ELR (cell line): ENCODE measurements around the gene ZMYND19.
"Not testable (repeated sequence)": the region's sequence is repeated elsewhere in the genome, so short reads cannot be mapped to it uniquely, and the experiment has no call there.

Source experiments
- DNase-seq: peaks from one replicate; pipeline ENCODE4 v3.0.0-alpha.2; 2015; ENCODE audit warnings: low read depth

Gene ZMYND19

DNA sequence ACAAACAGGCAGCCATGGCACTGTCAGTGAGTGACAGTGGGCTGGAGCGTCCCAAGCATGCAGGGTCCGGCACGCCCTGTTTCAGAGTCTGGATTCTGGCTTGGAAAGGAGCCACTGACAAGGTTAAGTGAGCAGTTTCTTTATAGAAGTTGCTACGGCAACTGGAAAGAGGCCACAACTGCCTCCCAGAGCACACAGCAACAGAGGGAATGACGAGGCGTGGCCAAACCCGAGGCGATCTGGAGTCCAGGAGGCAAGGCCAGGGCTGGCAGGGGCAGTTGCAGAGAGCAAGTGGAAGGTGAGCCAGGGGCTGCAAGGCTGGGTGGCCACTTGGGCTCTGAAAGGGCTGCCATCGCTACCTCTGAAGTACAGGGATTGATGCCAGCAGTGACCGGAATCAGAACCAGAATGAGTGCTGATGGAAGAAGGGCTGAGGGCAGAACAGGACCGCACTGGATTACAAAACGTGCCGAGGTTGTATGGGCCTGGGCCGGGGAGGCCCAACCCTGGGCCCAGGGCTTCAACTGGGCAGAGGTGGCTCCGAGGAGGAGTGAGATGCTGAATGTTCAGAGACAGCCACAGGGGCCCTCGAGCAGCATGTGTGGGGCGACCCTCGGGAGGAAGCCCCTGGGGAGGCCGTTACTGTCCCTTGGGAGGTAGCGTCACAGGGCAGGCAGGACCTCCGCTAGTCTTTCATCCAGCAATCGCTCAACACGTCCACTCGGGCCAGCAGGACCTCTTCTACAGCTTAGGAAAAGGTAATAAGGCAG is 34.1 kb downstream of the ZMYND19 start:
- DNase-seq, result no peak

- no peak for DNase-seq
These were observed 35.1 kb downstream of the ZMYND19 start for GRCh38 chr9:137555179-137555578.

- no peak for DNase-seq
These were observed 36.0 kb downstream of the ZMYND19 start for GRCh38 chr9:137554349-137554748.

GRCh38 chr9:137553654-137554053 is 36.7 kb downstream of the ZMYND19 start:
- not testable (repeated sequence) for DNase-seq

DNA sequence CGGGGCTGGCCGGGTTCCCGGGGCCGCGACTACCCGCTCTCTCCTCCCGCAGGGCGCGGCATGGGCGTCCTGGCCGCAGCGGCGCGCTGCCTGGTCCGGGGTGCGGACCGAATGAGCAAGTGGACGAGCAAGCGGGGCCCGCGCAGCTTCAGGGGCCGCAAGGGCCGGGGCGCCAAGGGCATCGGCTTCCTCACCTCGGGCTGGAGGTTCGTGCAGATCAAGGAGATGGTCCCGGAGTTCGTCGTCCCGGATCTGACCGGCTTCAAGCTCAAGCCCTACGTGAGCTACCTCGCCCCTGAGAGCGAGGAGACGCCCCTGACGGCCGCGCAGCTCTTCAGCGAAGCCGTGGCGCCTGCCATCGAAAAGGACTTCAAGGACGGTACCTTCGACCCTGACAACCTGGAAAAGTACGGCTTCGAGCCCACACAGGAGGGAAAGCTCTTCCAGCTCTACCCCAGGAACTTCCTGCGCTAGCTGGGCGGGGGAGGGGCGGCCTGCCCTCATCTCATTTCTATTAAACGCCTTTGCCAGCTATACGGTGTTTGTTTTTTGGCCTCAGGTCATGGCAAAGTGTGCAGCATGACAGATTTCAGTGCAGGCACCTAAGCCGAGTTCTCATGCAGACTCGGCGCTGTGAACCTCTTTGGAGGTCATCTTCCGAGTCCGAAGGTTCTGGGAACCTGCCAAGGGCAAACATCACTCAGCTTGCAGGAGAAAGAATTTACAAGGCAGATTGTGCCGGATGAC is 38.1 kb downstream of the ZMYND19 start:
- DNase-seq, result no peak

DNA sequence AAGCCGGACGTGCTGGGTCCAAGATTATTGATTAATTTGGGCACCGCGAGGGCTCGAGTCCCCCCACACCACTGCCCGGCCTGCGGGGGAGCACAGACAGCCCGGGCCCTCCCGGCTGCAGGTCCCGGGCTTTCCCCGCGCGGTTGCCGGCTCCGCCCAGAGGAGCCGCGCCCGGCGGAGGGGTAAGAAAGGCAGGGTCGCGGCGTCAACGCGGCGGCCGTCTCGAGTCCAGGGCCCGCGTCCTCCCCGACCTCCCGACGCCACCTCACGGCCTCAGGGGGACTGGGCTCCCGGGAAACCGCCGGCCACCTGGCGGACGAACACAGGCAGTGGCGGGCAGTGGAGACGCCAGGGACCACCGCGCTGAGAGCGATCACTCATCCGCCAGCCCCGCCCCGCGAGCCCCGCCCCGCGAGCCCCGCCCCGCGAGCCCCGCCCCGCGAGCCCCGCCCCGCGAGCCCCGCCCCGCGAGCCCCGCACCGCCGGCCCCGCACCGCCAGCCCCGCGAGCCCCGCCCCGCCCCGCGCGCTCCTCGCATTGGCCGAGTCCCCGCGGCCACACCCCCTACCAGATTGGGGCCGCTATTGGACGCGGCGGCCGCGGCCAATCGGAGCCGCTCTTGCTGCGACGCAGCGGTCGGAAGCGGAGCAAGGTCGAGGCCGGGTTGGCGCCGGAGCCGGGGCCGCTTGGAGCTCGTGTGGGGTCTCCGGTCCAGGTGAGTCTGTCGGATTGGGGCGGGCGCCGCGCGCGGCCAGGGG is 38.9 kb downstream of the ZMYND19 start, which contains the start of gene MRPL41:
Gene MRPL41, plus strand, starts transcription at position 616 of the 758 bp plus-strand sequence. CDS start 203 bp downstream, outside the sequence.
- DNase-seq, result peak; percentile 89

GRCh38 chr9:137550958-137551263 is 39.4 kb downstream of the ZMYND19 start:
- DNase-seq, result not testable (repeated sequence)

GRCh38 chr9:137550231-137550621 is 40.1 kb downstream of the ZMYND19 start, which contains the start of gene PNPLA7:
TSS of gene PNPLA7 (minus strand) at chr9:137550402. CDS start at chr9:137550197, 205 bp downstream.
- peak; percentile 71 for DNase-seq

GRCh38 chr9:137547687-137548543 is 42.4 kb downstream of the ZMYND19 start:
- DNase-seq, result no peak

DNA sequence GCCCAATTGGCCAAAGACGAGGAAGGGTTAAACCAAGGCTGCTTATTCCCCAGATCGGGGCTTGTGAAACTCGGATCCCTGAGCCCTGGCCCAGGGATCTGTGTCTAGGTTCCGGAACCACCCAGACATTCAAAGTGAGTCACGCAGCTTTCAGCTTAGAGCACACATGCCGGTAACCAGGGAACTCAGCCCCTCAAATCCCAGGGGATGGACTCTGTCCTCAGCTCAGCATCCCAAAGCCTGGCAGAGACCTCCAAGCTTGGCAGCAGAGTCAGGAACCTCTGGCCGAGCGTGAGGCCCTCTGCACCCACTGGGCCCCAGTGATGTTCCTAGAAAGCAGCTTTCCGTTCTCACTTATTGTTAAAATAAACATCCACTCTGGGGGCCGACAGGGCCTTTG is 45.2 kb downstream of the ZMYND19 start:
- DNase-seq, result no peak

GRCh38 chr9:137544176-137544760 is 46.0 kb downstream of the ZMYND19 start:
- no peak for DNase-seq

DNA sequence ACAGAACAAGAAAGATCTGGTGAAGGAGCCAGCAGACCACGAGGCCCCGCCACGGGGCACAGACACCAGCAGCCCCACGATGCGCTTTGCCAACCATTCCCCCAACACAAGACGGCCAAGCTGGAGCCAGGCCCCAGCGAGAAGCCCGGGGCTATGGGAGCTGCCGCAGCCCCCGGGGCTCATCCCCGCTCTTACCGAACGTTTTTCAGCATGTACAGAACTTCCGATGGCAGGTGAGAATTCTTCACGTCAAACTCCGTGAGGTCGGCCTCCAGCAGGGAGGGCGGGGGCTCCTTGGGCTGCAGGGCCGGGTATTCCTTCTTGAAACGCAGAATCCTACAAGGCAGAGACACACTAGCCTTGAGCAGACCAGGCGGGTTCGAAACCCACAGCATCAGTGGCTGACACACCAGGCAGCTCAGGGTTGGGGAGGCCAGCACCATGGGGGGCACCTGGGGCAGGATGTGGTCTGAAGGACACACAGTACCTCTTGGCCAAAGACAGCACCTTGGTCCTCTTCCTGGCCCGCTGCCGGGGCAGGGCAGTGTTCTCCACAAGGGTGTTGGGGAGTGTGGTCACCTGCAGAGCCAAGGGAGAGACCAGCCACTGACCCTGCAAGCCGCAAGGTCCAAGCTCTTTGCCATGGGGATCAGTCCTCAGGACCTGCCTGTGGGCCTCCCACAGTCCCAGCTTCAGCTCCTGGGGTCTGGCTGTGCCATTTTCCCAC is 46.9 kb downstream of the ZMYND19 start:
- DNase-seq, result no peak

GRCh38 chr9:137542486-137542885 is 47.8 kb downstream of the ZMYND19 start:
- DNase-seq, result no peak

DNA sequence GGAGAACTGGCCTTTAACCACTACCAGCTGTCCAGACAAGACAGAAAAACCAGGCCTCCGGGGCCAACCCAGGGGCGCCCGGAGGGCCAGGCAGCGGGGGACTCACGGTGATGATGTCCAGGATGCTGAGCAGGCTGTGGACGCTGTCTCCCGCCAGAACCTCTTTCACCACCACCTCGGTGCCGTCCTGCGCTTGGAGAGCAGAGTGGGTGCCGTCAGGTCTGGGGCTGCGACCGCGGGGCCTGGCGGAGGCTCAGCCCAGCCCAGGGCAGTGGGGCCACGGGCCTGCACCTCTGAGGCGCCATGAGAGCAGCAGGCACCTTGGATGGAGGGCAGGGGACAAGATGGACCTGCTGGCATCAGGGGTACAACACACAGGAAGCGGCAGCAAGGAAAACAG is 49.8 kb downstream of the ZMYND19 start:
- no peak for DNase-seq

DNA sequence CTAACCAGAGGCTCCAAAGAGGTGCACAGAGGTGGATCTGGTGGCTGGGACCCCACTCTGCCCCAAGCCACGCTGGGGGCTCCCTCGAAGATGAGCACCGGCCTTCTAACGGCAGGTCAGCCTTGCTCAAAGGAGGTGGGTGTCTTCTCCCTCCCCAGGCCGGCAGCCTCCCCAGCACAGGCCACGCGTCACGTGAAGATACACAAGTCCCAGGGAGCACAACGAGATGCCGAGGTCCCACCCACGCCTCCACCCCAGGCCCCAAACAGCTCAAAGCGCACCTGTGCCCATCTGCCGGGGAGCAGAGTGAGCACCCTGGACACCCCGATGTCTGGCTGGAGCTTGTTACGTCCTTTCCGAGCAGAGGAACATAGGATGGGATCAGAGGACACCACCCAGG is 52.3 kb downstream of the ZMYND19 start:
- DNase-seq, result no peak

DNA sequence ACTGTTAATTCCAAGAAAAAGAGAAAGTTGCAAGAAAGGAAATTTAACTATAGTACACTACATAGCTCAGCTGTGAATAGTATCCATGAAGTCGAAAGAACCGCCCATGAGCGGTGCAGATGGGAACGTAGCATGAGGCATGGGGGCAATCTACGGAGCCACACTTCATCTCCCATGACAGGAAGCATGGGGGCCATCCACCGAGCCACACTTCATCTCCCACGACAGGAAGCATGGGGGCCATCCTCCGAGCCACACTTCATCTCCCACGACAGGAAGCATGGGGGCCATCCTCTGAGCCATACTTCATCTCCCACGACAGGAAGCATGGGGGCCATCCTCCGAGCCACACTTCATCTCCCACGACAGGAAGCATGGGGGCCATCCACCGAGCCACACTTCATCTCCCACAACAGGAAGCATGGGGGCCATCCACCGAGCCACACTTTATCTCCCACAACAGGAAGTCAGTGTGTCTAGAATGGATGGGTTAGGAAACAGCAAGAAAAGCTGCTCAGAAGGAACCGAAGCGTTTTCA is 53.6 kb downstream of the ZMYND19 start:
- not testable (repeated sequence) for DNase-seq

GRCh38 chr9:137535120-137535428 is 55.2 kb downstream of the ZMYND19 start:
- DNase-seq, result no peak

GRCh38 chr9:137534256-137535119 is 55.8 kb downstream of the ZMYND19 start:
- DNase-seq, result peak; percentile 79

GRCh38 chr9:137532891-137533468 is 57.3 kb downstream of the ZMYND19 start:
- not testable (repeated sequence) for DNase-seq
